ENCODE measurements around the gene IL17A.

DNA sequence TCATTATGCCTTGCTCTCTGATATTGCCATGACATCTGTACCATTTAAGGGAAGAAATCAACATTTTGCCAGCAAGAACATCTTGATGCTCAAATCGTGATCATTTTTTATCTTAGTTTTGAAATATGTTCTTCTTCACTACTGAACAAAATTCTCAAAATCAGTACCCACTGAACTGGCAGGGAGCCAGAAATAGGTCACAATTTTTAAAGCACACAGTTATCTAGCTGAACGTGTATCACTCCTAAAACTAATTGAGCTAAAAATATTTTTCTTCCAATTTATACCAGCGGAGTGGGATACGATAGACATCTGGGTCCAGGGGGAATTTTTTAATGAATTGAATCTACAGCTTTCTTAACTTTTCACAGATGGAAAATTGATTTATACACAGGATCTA, 46.8 kb downstream of the IL17A start:
- TF ChIP-seq, protein P1, sequence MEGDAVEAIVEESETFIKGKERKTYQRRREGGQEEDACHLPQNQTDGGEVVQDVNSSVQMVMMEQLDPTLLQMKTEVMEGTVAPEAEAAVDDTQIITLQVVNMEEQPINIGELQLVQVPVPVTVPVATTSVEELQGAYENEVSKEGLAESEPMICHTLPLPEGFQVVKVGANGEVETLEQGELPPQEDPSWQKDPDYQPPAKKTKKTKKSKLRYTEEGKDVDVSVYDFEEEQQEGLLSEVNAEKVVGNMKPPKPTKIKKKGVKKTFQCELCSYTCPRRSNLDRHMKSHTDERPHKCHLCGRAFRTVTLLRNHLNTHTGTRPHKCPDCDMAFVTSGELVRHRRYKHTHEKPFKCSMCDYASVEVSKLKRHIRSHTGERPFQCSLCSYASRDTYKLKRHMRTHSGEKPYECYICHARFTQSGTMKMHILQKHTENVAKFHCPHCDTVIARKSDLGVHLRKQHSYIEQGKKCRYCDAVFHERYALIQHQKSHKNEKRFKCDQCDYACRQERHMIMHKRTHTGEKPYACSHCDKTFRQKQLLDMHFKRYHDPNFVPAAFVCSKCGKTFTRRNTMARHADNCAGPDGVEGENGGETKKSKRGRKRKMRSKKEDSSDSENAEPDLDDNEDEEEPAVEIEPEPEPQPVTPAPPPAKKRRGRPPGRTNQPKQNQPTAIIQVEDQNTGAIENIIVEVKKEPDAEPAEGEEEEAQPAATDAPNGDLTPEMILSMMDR (IDR thresholded peaks at IDR 0.05; ENCODE audit: low read length) = no peak
- TF ChIP-seq EZH2 (IDR thresholded peaks at IDR 0.05; ENCODE audit: borderline replicate concordance, low read length) = no peak

Measured in OCI-LY1 (cell line).